NCI-H524 treated with DMSO at 0.1 percent for 48 hours (cell line): ENCODE measurements around the gene RIOK3.
A peak's percentile ranks its signal among the peaks of the same experiment; 100 is the strongest.
"Not testable (repeated sequence)": the region's sequence is repeated elsewhere in the genome, so short reads cannot be mapped to it uniquely, and the experiment has no call there.

Source experiments
- DNase-seq: peaks from one replicate; lab custom pipeline; 2025; lab: John Stamatoyannopoulos, UW

RIOK3 gene

DNA sequence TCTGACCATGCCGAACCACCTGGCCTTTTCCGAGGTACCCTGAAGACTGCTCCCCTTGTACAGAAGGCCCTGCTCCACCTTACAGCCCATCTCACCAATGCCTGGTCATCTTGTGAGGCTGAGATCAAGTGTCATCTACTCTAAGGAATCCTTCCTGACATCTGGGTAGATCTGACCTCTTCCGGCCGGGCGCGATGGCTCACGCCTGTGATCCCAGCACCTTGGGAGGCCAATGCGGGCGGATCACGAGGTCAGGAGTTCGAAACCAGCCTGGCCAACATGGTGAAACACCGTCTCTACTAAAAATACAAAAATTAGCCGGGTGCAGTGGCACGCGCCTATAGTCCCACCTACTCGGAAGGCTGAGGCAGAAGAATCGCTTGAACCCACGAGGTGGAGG lies 2.1 kb upstream of the RIOK3 start:
- no peak for DNase-seq

DNA sequence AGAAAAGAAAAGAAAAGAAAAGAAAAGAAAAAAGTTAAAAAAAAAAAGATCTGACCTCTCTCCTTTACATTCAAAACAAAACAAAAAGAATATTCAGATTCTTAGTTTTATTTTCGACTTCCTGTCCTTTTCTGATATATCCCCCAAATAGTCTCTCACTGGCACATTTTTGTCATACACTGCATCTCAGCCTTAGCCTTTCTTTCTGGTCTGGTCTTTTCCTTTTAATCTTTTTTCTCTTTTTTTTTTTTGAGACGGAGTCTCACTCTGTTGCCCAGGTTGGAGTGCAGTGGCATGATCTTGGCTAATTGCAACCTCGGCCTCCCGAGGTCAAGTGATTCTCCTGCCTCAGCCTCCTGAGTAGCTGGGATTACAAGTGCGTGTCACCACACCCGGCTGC lies 1.6 kb upstream of the RIOK3 start:
- DNase-seq = no peak

DNA sequence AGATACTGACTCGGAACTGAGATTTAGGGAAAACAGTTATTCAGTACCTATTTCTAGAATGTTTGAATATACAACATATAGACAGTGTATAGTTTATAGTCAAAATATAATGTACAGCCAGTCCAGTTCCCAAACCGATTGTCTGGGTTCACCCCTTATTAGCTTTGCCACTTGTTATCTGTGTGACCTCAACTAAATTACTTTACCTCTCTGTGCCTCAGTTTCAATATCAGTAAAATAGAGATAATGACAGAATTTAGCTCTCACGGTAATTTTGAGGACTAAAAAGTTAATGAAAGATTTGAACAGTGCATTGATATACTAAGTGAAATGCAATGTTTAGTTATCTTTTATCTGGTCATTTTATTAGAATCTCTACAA lies 750 bp upstream of the RIOK3 start:
- no peak for DNase-seq

- no peak for DNase-seq
These were observed 582 bp downstream of the RIOK3 start for GRCh38 chr18:23453680-23454058.

- no peak for DNase-seq
These were observed 3.7 kb downstream of the RIOK3 start for GRCh38 chr18:23456835-23457234.

DNA sequence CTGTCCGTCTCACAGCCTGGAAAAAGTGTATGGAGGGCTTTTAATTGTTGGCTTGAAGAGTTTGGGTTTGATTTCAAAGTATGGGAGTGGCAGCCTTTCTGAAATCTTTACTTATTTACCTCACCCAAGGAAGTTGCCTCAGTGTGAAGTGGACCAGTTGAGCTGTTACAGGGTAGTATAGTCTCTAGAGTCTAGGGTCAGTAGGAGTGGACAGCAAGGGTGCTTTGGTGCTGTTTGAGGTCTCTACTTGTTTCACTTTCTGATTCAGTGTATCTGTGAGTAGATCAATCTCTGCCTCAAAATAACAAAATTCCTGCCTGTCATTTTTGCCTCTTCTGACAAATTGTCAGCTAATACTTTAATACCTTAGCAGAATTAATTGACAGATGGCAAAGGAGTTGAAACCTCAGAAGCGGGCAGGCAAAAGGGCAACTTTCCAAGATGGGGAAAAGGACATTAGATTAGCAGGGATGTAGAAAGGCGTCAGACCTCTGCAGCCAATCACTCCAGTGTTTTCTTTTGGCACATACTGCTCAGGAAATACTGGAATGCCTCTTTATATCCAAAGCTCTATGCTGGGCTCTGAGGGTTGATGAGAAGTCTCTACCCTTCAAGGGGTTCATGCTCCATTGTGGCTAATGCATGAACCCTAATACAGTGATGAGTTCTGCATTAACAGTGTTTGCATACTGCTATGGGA lies 5.9 kb downstream of the RIOK3 start:
- peak; percentile 47 for DNase-seq

GRCh38 chr18:23459530-23459921 lies 6.4 kb downstream of the RIOK3 start:
- DNase-seq = no peak

DNA sequence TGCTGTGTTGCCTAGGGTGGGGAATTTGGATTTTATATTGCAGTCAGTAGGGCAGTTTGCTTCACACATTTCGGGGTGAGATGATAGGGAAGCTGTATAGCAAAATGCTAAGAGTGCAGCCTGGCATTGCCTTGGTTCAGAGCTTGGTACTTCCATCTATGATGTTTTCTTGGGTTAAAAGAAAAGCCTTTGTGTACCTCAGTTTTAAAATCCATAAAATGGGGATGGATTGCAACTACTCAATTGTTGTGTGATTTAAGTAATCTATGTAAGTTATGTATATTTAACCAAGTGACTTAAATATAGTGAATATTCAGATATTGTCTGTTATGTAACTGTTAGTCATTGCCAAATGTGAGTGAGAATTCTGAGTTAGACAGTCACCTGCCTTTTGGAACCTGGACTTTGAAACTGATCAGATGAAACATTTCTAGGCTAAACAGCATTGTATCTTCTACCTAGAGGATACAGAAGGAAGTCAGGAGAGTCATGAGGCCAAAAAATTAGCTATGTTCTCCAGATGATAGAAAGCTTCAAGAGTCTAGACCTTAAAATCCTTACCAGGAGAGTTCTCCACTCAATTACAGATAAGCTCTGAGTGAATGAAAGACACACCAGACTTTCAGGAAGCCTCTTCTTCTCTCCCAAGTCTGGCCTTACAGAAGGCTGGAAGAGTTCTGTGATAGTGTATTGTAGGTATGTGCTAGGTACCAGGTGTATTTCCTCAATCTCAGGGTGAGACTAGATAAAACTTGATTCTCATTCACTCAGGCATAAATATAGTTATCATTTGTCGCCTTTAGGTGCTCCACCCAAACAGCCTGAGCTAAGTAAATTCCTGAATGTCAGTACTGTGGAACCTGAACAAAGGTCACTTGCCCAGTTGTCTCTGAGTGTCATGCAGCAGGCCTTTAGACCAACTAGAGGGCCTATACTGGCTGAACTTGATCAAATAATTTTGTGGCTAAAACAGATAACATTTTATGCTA lies 7.5 kb downstream of the RIOK3 start:
- DNase-seq = no peak

DNA sequence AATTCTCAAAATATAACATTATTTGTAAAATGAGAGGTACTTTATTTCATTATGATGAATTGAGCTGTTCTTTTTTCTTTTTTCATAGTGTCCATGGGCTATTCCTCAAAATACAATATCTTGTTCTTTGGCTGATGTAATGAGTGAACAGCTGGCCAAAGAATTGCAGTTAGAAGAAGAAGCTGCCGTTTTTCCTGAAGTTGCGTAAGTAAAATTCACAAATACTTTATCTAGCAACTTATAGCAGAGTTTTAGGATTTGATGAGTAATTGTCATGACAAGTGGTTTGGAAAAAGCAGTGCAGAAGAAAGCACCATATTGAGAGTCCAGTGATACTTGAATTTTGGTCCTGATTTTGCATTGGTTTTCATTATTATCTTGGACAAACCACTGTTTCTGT lies 9.8 kb downstream of the RIOK3 start:
- no peak for DNase-seq

DNA sequence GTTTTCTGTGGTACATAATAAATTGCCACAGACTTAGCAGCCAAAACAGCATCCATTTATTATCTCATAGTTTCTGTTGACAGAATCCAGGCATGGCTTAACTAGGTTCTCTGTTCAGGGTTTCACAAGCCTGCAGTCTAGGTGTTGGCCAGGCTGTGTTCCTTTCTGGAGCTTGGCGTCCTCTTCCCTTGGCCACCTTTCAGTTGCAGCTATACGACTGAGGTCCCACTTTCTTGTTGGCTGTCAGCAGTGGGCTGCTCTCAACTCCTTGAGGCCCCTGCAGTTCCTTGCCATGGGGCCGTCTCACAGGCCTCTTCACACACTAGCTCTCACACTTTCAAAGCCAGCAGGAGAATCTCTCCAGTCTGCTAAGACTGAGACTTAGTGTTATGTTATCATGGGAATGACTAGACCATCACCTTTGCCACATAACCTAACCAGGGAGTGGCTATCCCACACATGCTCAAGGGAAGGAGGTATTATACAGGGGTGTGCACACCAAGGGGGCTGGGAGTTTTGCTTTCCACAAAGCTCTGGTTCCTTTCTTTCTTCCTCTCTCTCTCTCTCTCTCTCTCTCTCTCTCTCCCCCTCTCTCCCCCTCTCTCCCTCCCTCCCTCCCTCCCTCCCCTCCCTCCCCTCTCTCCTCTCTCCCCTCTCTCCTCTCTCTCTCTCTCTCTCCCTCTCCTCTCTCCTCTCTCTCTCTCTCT lies 15.8 kb downstream of the RIOK3 start:
- no peak for DNase-seq

- no peak for DNase-seq
These were observed 17.7 kb downstream of the RIOK3 start for GRCh38 chr18:23470620-23471387.

DNA sequence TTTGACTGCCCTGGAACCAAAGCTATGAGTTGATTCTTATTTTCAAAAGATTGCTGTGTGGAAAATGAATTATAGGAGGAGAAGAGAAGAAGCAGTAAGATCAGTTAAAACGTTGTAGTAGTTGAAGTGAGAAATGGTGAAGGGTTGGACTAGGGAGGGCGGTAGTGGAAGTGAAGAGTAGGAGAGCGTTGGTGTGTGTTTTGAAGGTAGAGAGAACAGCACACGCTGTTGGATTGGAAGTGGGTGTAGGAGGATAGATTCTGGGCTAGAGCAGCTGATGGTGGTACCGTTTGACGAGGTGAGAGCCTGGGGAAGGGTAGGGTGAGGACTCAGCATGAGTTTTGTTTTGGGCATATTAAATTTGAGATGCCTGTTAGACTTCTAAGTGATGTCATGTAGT lies 18.4 kb downstream of the RIOK3 start:
- no peak for DNase-seq

- DNase-seq = no peak
These were observed 26.9 kb downstream of the RIOK3 start for GRCh38 chr18:23479829-23480505.

DNA sequence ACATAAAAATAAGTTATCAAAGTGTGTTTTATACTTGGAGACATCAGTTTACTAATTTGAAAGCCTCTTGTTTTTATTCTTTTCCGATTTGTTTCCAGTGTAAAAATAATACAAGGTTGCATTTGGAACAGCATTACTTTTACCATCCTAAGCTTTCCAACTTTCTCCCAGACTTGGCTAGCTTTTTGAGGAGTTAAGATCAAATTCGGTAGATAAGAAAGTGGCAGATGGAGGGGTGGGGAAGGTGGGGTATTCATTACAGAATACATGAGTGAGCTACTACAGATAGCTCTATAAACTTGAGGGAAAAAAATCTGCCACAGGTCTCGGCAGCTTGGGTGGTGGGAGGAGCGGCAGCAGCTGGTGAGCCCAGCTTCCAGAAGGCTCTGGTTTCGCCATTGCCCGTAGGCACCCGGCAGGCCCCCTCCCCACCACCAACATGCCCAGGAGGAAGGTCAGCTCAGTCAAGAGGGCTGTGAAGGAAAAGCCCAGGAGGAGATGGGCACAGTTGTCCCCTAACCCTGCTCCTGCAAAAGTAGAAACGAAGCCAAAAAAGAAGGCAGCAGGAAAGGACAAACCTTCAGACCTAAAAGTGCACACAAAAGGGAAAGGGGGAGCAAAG lies 31.6 kb downstream of the RIOK3 start:
- peak; percentile 40 for DNase-seq

DNA sequence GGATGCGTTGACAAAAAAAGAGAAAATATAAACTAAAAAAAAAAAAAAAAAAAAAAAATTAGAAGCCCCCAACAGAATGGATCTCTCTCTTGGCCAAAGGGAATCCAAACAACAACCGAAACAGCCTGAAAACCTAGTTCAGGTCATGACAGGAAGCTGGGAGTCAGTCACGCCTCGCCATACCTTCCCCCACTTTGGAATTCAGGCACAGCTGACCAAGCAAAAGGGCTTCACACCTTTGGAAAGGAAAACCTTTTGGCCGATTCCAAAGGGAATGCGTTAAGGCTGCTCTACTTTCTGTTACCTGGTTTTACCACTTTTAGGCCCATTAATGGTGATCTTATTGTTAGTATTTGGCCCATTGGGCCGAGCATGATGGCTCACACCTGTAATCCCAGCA lies 32.3 kb downstream of the RIOK3 start:
- no peak for DNase-seq

GRCh38 chr18:23487738-23488570 lies 34.9 kb downstream of the RIOK3 start:
- no peak for DNase-seq

GRCh38 chr18:23489586-23489985 lies 36.5 kb downstream of the RIOK3 start:
- DNase-seq = not testable (repeated sequence)

DNA sequence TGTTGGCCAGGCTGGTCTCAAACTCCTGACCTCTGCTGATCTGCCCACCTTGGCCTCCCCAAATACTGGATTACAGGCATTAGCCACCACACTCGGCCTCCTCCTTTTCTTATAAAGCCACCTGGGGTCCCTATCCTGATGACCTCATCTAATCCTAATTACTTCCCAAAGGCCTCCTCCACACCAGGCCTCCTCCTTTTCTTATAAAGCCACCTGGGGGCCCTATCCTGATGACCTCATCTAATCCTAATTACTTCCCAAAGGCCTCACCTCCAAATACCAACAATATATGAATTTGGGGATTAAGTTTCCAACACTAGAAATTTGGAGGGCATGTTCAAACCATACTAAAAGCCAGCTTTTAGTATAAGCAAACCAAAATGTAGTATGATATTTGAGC lies 40.6 kb downstream of the RIOK3 start:
- peak; percentile 59 for DNase-seq

- DNase-seq = no peak
These were observed 41.9 kb downstream of the RIOK3 start for GRCh38 chr18:23494992-23495391.
